SU-DHL-6 (cell line): Measurements from ENCODE around the gene TRMT1.

ENCODE experiments used
- EZH2phosphoT487 ChIP-seq: fragments of 200-600 bp; sonication (generic), shearing (Covaris generic); conservative IDR thresholded peaks from 2 replicates; pipeline ENCODE4 v1.6.1; 2018; ENCODE audit warnings: mild to moderate bottlenecking, antibody characterized with exemption, low read length, moderate library complexity, mixed read lengths
- TF ChIP-seq, protein P1 (sequence below): fragments of 200-600 bp; sonication (generic); IDR thresholded peaks from one replicate; pipeline ENCODE4 v1.5.1; 2017; ENCODE audit warnings: antibody characterized with exemption, mild to moderate bottlenecking, low read length, moderate library complexity; ENCODE audit not compliant: insufficient read depth, poor library complexity, severe bottlenecking

DNA sequence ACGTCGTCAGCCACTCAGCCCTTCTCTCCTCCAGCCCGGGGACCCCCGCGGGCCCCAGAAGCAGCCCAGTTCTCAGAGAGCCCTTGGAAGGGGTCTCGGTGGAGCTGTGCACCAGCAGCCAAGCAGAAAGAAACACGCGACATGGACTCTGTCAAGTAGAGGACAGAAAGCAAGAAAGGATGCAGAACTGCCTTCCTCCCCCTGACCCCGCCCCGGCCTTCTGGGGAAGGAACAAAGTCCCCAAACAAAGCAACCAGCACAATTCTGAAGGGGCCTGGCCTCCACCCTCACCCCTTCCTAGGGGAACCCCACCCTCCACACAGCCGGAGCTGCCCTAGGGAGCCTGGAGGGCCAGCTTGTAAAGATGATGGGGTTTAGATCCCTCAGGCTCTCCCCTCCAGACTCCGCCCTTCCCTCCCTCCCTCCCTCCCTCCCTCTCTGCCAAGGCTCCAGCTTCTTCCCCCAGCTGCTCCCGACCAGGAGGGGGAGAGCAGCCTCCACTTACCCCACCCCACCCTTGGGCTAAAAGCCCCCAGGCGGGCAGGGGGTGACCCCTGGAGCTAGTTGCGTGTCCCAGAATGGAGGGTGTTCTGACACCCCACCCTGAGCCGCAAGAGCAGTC, 21.7 kb downstream of the TRMT1 start:
- TF ChIP-seq EZH2phosphoT487, result no peak
- TF ChIP-seq, protein P1, sequence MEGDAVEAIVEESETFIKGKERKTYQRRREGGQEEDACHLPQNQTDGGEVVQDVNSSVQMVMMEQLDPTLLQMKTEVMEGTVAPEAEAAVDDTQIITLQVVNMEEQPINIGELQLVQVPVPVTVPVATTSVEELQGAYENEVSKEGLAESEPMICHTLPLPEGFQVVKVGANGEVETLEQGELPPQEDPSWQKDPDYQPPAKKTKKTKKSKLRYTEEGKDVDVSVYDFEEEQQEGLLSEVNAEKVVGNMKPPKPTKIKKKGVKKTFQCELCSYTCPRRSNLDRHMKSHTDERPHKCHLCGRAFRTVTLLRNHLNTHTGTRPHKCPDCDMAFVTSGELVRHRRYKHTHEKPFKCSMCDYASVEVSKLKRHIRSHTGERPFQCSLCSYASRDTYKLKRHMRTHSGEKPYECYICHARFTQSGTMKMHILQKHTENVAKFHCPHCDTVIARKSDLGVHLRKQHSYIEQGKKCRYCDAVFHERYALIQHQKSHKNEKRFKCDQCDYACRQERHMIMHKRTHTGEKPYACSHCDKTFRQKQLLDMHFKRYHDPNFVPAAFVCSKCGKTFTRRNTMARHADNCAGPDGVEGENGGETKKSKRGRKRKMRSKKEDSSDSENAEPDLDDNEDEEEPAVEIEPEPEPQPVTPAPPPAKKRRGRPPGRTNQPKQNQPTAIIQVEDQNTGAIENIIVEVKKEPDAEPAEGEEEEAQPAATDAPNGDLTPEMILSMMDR, result no peak
